GM18951 (cell line): Measurements from ENCODE around the gene C16orf89.
A peak's percentile ranks its signal among the peaks of the same experiment; 100 is the strongest.

Source experiments
- POLR2A ChIP-seq: IDR thresholded peaks from 4 replicates; pipeline ENCODE4 v1.6.1; 2011; ENCODE audit warnings: mild to moderate bottlenecking; ENCODE audit not compliant: insufficient read length, insufficient read depth; ENCODE audit errors: extremely low read depth
- in situ Hi-C: fragments of 300-500 bp; cut with MboI; formaldehyde crosslinking; loops from one replicate; pipeline ENCODE4 v1.12.0; 2022; ENCODE audit warnings: low sequenced_read_pairs, mixed read lengths, inconsistent platforms; ENCODE audit not compliant: unreplicated experiment

The C16orf89 gene

GRCh38 chr16:5033256-5034166 lies 32.2 kb downstream of the C16orf89 start, which contains the start of gene NAGPA:
Gene NAGPA, minus strand, starts transcription at chr16:5033935. Its CDS starts 21 bp downstream, at chr16:5033914.
- TF ChIP-seq POLR2A = peak; percentile 57
- in situ Hi-C loops = no loop called here

GRCh38 chr16:5032748-5033167 lies 33.0 kb downstream of the C16orf89 start:
- in situ Hi-C loops = no loop called here
- no peak for TF ChIP-seq POLR2A

DNA sequence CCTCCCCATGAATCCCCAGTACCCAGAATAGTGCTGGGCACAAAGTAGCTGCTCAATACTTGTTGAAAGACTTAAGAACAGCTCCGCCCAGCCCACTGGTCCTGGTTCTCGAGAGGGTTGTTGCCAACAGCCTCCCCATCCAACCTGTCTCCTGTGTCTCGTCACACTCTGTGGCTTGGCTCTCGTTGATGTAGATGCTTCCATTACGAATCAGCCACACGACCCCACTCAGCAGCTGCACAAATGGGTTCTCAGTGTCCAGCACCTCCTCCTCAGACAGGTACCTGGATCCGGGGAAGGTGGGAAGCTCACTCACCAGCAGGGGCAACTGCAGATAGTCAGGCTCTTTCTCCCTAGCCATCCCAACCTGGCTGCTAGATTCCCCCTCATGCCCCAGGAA lies 34.2 kb downstream of the C16orf89 start:
- in situ Hi-C loops = no loop called here
- no peak for TF ChIP-seq POLR2A

DNA sequence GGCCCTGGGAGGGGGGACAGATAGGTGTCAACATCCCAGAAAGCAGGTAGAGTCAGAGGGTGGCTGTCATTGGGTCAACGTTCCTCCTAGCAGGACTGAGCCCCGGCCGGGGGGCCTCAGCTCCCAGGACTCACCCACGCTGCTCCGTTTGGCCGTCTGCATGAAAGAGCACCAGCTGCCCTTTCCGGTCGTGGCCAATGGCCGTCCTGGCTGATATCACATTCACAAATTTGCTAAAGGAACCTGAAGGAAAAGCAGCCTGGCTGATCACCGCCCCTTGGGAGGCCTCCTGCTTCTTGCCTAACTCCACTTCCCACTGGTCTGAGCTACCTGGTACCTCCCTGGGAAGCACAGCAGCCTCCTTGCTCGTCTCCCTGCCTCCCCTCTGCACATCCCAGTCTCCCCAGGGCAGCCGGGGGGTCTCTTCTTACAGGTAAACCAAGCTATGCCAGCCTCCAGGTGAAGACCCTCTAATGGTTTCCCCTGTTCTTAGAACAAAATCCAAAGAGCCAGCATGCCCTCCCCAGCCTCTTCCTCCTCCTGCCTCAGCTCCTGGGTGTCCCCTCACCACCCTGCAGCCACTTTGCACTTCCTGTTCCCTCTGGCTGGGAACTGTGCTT lies 35.4 kb downstream of the C16orf89 start:
- no peak for TF ChIP-seq POLR2A
- in situ Hi-C loops = no loop called here

GRCh38 chr16:5028950-5029475 lies 36.7 kb downstream of the C16orf89 start:
- in situ Hi-C loops = no loop called here
- no peak for TF ChIP-seq POLR2A

GRCh38 chr16:5027575-5028235 lies 38.1 kb downstream of the C16orf89 start:
- in situ Hi-C loops = no loop called here
- no peak for TF ChIP-seq POLR2A

DNA sequence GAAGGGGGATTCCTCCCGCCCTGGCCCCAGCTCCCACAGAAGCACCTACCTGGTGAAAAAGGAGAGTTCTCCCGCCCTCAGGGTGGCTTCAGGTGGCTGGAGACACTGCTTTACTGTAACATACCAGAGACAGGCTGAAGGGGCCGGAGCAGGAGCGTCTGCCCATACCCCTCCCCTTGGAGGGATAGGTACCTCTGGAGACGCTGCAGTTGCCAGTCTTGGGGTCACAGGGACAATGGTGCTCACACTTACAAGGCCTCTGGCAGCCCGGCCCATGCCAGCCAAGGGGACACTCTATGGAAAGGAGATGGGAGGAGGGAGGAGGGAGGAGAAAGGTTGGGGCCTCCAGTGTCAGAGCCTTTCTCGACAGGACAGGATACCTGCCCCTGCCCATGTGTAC lies 38.7 kb downstream of the C16orf89 start:
- no peak for TF ChIP-seq POLR2A
- in situ Hi-C loops = no loop called here

GRCh38 chr16:5026664-5027063 lies 39.1 kb downstream of the C16orf89 start:
- TF ChIP-seq POLR2A = no peak
- in situ Hi-C loops = no loop called here

GRCh38 chr16:5025171-5025632 lies 40.6 kb downstream of the C16orf89 start:
- no peak for TF ChIP-seq POLR2A
- in situ Hi-C loops = no loop called here

DNA sequence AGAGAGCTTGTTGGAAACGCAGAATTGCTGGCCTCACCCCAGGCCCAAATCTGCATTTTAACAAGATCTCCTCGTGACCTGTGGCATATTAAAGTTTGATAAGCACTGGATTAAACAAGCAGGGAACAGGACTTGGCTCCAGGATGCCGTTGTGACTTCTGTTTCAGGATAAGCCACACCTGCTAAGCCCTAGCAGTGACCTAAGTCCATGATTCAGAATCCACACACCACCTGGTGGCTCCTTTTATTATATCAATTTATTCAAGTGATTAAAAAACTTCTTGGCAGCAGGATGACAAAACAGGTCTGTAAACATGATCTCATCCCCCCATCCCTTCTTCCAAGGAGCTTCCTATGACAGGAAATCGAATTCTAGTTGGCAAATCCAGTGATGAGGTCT lies 41.1 kb downstream of the C16orf89 start:
- in situ Hi-C loops = no loop called here
- TF ChIP-seq POLR2A = no peak

DNA sequence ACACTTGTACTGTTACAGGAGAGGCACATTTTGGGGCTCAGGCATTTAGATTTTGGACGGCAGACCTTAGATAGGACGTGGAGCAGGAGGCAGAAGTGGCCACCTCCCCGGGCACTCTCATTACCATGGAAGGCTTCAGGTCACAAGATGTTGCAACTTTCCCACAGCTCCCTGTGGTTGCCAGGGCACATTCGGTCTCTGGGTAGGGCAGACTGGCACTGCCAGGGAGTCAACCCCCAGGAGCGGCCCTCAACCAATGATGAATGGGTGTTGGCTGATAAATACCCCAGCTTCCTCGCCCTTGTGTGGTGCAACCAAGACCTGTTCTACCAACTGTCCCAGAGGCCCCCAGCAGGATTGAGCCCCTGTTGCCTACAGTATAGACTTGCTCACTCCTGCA lies 43.2 kb downstream of the C16orf89 start:
- no peak for TF ChIP-seq POLR2A
- in situ Hi-C loops = no loop called here

GRCh38 chr16:5020551-5020950 lies 45.2 kb downstream of the C16orf89 start:
- no peak for TF ChIP-seq POLR2A
- in situ Hi-C loops = no loop called here

DNA sequence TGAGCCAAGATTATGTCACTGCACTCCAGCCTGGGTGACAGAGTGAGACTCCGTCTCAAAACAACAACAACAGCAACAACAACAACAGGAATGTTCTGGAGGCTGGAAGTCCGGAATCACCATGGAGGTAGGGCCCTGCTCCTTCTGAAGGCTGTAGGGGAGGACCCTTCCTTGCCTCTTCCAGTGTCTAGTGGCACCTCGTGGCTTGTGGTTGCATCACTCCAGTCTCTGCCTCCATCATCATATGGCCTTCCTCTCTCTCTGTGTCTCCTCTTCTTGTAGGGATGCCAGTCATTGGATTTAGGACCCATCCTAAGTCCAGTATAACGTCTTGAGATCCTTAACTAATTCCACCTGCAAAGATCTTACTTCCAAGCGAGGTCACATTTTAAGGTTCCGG lies 46.0 kb downstream of the C16orf89 start:
- in situ Hi-C loops = no loop called here
- TF ChIP-seq POLR2A = no peak
